Mammary epithelial cell (primary cell): ENCODE results near the gene SLC6A19.

Experiments used
- EZH2 ChIP-seq: IDR thresholded peaks from 2 replicates; pipeline ENCODE4 v1.6.1; 2012; ENCODE audit warnings: low read length, inconsistent platforms, borderline replicate concordance
- TF ChIP-seq, protein P1 (sequence below), 2 donors: IDR thresholded peaks in 1 of 2; conservative IDR thresholded peaks in 1 of 2; 2 replicates each; pipeline ENCODE4 v1.5.1; 2011 to 2012; ENCODE audit warnings: inconsistent platforms in 2 of 2, low read length in 2 of 2, mild to moderate bottlenecking in 2 of 2, control low read depth in 1 of 2, low read depth in 1 of 2; ENCODE audit not compliant: insufficient read depth in 1 of 2; ENCODE audit errors: extremely low read depth in 1 of 2

DNA sequence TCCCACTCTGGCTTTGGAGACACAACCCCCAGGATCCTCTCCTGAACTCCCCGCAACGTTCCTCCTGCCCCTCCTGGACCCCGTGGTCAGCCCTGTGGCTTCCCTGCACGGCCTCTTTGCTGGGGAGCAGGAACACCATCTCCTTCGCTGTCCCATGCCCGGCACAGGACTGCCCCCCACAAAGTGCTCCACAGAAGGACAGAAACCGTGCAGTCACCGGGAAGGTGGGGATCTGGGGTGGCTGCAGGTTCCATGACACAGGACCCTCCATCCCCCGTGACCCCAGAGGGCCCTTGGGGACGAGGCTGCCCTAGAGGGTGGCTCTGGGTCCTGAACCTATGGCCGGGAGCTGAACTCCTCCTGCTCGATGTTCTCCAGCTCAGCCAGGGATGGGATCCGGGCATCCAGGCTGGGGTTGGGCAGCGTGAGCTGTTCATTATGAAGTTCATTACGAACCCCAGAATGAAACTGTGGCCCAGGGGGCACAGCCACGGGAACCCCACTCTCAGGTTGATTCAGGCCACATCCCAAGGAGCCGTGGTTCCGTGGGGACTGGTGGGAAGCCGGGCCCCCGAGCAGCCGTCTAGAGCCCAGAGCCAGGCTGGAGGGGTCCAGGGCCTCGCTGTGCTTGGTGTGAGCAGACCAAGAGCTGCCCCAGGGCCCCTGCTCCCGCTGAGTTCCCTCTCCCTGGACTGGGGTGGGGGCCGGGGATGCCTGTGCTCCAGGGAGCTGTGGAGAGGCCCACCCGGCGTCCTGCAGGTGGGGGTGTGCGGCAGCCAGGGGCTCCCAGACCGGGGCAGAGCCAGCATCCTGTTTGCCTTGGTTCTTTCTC lies 684 bp upstream of the SLC6A19 start:
- TF ChIP-seq, protein P1, sequence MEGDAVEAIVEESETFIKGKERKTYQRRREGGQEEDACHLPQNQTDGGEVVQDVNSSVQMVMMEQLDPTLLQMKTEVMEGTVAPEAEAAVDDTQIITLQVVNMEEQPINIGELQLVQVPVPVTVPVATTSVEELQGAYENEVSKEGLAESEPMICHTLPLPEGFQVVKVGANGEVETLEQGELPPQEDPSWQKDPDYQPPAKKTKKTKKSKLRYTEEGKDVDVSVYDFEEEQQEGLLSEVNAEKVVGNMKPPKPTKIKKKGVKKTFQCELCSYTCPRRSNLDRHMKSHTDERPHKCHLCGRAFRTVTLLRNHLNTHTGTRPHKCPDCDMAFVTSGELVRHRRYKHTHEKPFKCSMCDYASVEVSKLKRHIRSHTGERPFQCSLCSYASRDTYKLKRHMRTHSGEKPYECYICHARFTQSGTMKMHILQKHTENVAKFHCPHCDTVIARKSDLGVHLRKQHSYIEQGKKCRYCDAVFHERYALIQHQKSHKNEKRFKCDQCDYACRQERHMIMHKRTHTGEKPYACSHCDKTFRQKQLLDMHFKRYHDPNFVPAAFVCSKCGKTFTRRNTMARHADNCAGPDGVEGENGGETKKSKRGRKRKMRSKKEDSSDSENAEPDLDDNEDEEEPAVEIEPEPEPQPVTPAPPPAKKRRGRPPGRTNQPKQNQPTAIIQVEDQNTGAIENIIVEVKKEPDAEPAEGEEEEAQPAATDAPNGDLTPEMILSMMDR (conservative IDR thresholded peaks at IDR 0.05 in 1 of 2, IDR thresholded peaks at IDR 0.05 in 1 of 2; ENCODE audit: extremely low read depth in 1 of 2, insufficient read depth in 1 of 2, low read depth in 1 of 2, low read length in 2 of 2) = no peak
- TF ChIP-seq EZH2 = no peak
